Caco-2 (cell line): ENCODE measurements around the gene GUCY2C. TPM values are rescaled to one million over a fixed set of nuclear protein-coding genes. Genes with fewer than 3 reads are reported as not detected.
"Not testable (repeated sequence)": the region's sequence is repeated elsewhere in the genome, so short reads cannot be mapped to it uniquely, and the experiment has no call there.

ENCODE experiments used
- BruUV-seq: library from RNA; stranded (reverse); fragments of 400-500 nt; replicated peaks from 2 replicates; lab custom pipeline; 2021; lab: Mats Ljungman, UMichigan
- CTCF ChIA-PET: fragments of 300-600 bp; sonication (Branson Sonifier 250); formaldehyde crosslinking; loops from one replicate; lab custom pipeline; 2022; ENCODE audit warnings: antibody characterized with exemption; lab: Charles Lee
- POLR2A ChIA-PET: fragments of 300-600 bp; sonication (Branson Sonifier 250); formaldehyde crosslinking; loops from one replicate; lab custom pipeline; 2022; ENCODE audit warnings: antibody characterized with exemption; lab: Charles Lee
- DNase-seq, 2 experiments: peaks; one replicate each; pipeline versions ENCODE4 v3.0.0 to v3.0.0-alpha.2; 2020 to 2022
- H3K27me3 ChIP-seq: replicated peaks from 2 replicates; pipeline ENCODE4 v1.6.0; 2011; ENCODE audit warnings: low read length; ENCODE audit not compliant: control insufficient read depth, insufficient read depth
- H3K36me3 ChIP-seq: 2 replicates; pipeline ENCODE4 v1.5.1; 2011; ENCODE audit warnings: low read length; ENCODE audit not compliant: control insufficient read depth, insufficient read depth
- H3K4me1 ChIP-seq: fragments of 250-450 bp; sonication (Bioruptor Pico); 2 replicates; pipeline ENCODE4 v1.5.1; 2020; ENCODE audit warnings: mild to moderate bottlenecking
- H3K4me3 ChIP-seq: 2 replicates; pipeline ENCODE4 v1.5.1; 2011; ENCODE audit warnings: low read depth, mild to moderate bottlenecking, control low read depth, low read length
- H3K9me3 ChIP-seq: fragments of 250-450 bp; sonication (Bioruptor Pico); 2 replicates; pipeline ENCODE4 v1.5.1; 2020; ENCODE audit warnings: mild to moderate bottlenecking, moderate library complexity
- H3K27ac Mint-ChIP-seq: one replicate; pipeline ENCODE4 v1.8.0; 2022; ENCODE audit warnings: mixed read lengths; ENCODE audit not compliant: unreplicated experiment
- H3K27me3 Mint-ChIP-seq: one replicate; pipeline ENCODE4 v1.8.0; 2022; ENCODE audit warnings: mixed read lengths; ENCODE audit not compliant: insufficient read depth, unreplicated experiment
- H3K36me3 Mint-ChIP-seq: one replicate; pipeline ENCODE4 v1.8.0; 2022; ENCODE audit warnings: mild to moderate bottlenecking, mixed read lengths; ENCODE audit not compliant: insufficient read depth, unreplicated experiment
- H3K4me1 Mint-ChIP-seq: one replicate; pipeline ENCODE4 v1.8.0; 2022; ENCODE audit warnings: low read depth, mixed read lengths; ENCODE audit not compliant: unreplicated experiment
- H3K4me3 Mint-ChIP-seq: one replicate; pipeline ENCODE4 v1.8.0; 2022; ENCODE audit warnings: mild to moderate bottlenecking, moderate library complexity, mixed read lengths; ENCODE audit not compliant: unreplicated experiment
- H3K9me3 Mint-ChIP-seq: one replicate; pipeline ENCODE4 v1.8.0; 2022; ENCODE audit warnings: mixed read lengths; ENCODE audit not compliant: unreplicated experiment
- intact Hi-C: fragments of 100-400 bp; cut with micrococcal nuclease; formaldehyde crosslinking; loops from one replicate; pipeline ENCODE4 v1.10.0; 2022; ENCODE audit not compliant: unreplicated experiment
- total RNA-seq: library from RNA; stranded (reverse); gene quantifications from 2 replicates; pipeline ENCODE4 v1.2.3, GENCODE V29; 2022
- TF ChIP-seq, protein P1 (sequence below), 2 experiments: fragments of 200-600 bp in 1 of 2; IDR thresholded peaks; 1 replicate in 1 of 2; 2 replicates in 1 of 2; pipeline versions ENCODE4 v1.5.1 to v1.8.0; 2011 to 2022; ENCODE audit warnings: antibody characterized with exemption in 1 of 2, control low read depth in 1 of 2, inconsistent platforms in 1 of 2, low read depth in 1 of 2, low read length in 1 of 2, mild to moderate bottlenecking in 1 of 2, moderate library complexity in 1 of 2; ENCODE audit not compliant: insufficient read depth in 1 of 2, severe bottlenecking in 1 of 2, unreplicated experiment in 1 of 2

GUCY2C gene
- total RNA-seq, 1 experiment from 2014 or later, result 2.4 TPM

DNA sequence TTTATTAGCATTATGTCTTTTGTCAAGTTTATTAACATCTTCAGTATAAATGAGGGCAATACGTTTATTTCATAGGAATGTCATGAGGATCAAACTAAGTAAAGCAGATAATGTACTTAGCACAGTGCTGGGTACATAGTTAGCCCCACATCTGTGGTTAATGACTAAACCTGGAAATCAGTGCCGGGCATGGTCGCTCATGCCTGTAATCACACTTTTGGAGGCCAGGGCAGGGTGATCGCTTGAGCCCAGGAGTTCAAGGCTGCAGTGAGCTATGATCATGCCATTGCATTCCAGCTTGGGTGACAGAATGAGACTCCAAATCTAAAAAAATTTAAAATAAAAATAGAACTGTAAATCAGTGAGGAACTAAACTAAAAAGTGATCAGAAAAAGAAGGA, 44.8 kb upstream of the GUCY2C start:
- no peaks in the 10 kb centered on the region for H3K4me1 Mint-ChIP-seq
- no peaks in the 10 kb centered on the region for H3K27me3 Mint-ChIP-seq
- intact Hi-C loops, result no loop called here
- H3K36me3 Mint-ChIP-seq, result no peaks in the 10 kb centered on the region
- TF ChIP-seq, protein P1, sequence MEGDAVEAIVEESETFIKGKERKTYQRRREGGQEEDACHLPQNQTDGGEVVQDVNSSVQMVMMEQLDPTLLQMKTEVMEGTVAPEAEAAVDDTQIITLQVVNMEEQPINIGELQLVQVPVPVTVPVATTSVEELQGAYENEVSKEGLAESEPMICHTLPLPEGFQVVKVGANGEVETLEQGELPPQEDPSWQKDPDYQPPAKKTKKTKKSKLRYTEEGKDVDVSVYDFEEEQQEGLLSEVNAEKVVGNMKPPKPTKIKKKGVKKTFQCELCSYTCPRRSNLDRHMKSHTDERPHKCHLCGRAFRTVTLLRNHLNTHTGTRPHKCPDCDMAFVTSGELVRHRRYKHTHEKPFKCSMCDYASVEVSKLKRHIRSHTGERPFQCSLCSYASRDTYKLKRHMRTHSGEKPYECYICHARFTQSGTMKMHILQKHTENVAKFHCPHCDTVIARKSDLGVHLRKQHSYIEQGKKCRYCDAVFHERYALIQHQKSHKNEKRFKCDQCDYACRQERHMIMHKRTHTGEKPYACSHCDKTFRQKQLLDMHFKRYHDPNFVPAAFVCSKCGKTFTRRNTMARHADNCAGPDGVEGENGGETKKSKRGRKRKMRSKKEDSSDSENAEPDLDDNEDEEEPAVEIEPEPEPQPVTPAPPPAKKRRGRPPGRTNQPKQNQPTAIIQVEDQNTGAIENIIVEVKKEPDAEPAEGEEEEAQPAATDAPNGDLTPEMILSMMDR (IDR thresholded peaks at IDR 0.05; ENCODE audit: insufficient read depth in 1 of 2, low read depth in 1 of 2, low read length in 1 of 2, severe bottlenecking in 1 of 2, unreplicated experiment in 1 of 2), result no peak
- Histone ChIP-seq H3K9me3 (peaks cover 7% of the 10 kb centered on the region), H3K4me3 (no peak overlapping the region), H3K4me1 (no peaks in the 10 kb centered on the region), H3K36me3 (no peaks in the 10 kb centered on the region), H3K27me3 (no peaks in the 10 kb centered on the region)
- DNase-seq, result no peak
- no peak overlapping the region for H3K27ac Mint-ChIP-seq
- H3K9me3 Mint-ChIP-seq, result peaks cover 46% of the 10 kb centered on the region
- ChIA-PET POLR2A (no interaction called here), CTCF (no interaction called here)
- H3K4me3 Mint-ChIP-seq, result no peak overlapping the region
- no TSS peak for BruUV-seq

DNA sequence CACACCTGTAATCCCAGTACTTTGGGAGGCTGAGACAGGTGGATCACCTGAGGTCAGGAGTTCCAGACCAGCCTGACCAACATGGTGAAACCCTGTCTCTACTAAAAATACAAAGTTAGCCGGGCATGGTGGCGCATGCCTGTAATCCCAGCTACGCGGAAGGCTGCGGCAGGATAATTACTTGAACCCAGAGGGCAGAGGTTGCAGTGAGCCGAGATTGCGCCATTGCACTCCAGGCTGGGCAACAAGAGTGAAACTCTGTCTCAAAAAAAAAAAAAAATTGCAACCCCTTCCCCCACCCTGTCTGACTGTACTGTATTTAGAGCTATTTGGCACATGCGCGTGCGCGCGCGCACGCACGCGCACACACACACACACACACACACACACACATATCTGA, 40.0 kb upstream of the GUCY2C start:
- DNase-seq, H3K4me3 Mint-ChIP-seq, POLR2A ChIA-PET, H3K9me3 ChIP-seq, H3K9me3 Mint-ChIP-seq, H3K27ac Mint-ChIP-seq, H3K4me1 Mint-ChIP-seq, H3K4me3 ChIP-seq, H3K27me3 Mint-ChIP-seq, H3K36me3 Mint-ChIP-seq, H3K4me1 ChIP-seq, H3K27me3 ChIP-seq, BruUV-seq, intact Hi-C loops, H3K36me3 ChIP-seq, CTCF ChIA-PET: not testable (repeated sequence)

DNA sequence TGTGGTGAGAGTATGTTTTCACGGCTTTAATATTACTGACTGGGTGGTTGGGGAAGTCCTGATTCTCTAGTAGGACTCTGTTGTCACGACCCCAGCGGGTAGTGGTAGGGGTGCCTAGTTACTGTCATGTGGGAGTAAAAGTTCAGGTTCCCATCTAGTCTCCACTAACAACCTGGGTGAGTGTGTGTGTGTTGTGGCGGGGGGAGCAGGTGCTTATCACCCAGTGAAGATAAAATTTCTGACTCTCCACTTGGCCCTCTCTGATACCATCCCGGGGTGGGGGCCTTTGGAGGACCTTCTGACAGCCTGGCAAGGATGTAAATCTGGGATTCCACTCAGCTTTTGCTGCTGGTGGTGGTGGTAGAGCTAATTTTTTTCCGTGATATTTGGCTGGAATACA, 35.4 kb upstream of the GUCY2C start:
- Histone ChIP-seq H3K9me3 (peaks cover 5% of the 10 kb centered on the region; the same call in 1 of the 2 replicates), H3K27me3 (no peaks in the 10 kb centered on the region), H3K4me1 (no peaks in the 10 kb centered on the region), H3K36me3 (no peaks in the 10 kb centered on the region), H3K4me3 (no peak overlapping the region)
- intact Hi-C loops, result no loop called here
- no peaks in the 10 kb centered on the region for H3K4me1 Mint-ChIP-seq
- peaks cover 4% of the 10 kb centered on the region for H3K27me3 Mint-ChIP-seq
- no TSS peak for BruUV-seq
- H3K27ac Mint-ChIP-seq, result no peak overlapping the region
- TF ChIP-seq, protein P1 (IDR thresholded peaks at IDR 0.05; ENCODE audit: insufficient read depth in 1 of 2, low read depth in 1 of 2, low read length in 1 of 2, severe bottlenecking in 1 of 2, unreplicated experiment in 1 of 2), result no peak
- ChIA-PET POLR2A (interaction anchor here (0.6 kb wide), 1 partner anchor 1933 kb away, joined by 3 read pairs; no protein-coding TSS in a partner anchor), CTCF (no interaction called here)
- no peak overlapping the region for H3K4me3 Mint-ChIP-seq
- H3K9me3 Mint-ChIP-seq, result peaks cover 29% of the 10 kb centered on the region
- no peak for DNase-seq
- no peaks in the 10 kb centered on the region for H3K36me3 Mint-ChIP-seq

DNA sequence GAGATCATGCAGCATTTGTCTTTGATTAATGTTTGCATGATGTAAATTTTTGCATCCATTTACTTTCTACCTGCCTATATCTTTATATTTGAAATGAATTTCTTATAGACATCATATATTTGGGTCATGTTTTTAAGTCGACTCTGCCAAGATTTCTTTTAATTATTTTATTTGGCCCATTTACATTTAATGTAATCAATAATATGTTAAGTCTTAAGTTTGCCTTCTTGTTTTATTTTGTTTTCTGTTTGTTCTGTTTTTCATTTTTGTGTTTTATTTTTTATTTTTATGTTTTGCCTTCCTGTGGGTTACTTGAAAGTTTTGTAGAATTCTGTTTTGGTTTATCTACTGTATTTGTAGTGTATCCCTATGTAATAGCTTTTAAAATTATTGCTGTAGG, 33.2 kb upstream of the GUCY2C start:
- intact Hi-C loops, result no loop called here
- no peaks in the 10 kb centered on the region for H3K36me3 Mint-ChIP-seq
- ChIA-PET CTCF (no interaction called here), POLR2A (no interaction called here)
- H3K4me3 ChIP-seq, result no peak overlapping the region
- TF ChIP-seq, protein P1 (IDR thresholded peaks at IDR 0.05; ENCODE audit: insufficient read depth in 1 of 2, low read depth in 1 of 2, low read length in 1 of 2, severe bottlenecking in 1 of 2, unreplicated experiment in 1 of 2), result no peak
- peaks cover 12% of the 10 kb centered on the region; the same call in 1 of the 2 replicates for H3K9me3 ChIP-seq
- H3K9me3 Mint-ChIP-seq, result peaks cover 47% of the 10 kb centered on the region
- H3K27ac Mint-ChIP-seq, result no peak overlapping the region
- peaks cover 4% of the 10 kb centered on the region for H3K27me3 Mint-ChIP-seq
- H3K36me3 ChIP-seq, result no peaks in the 10 kb centered on the region
- H3K4me3 Mint-ChIP-seq, result no peak overlapping the region
- H3K4me1 Mint-ChIP-seq, result no peaks in the 10 kb centered on the region
- no peaks in the 10 kb centered on the region for H3K4me1 ChIP-seq
- no peak for DNase-seq
- H3K27me3 ChIP-seq, result no peaks in the 10 kb centered on the region
- no TSS peak for BruUV-seq
